Endodermal cell (in vitro differentiated cells): ENCODE measurements around the gene SLC16A12. TPM values are rescaled to one million over a fixed set of nuclear protein-coding genes. Genes with fewer than 3 reads are reported as not detected.

Experiments
- DNase-seq: peaks from one replicate; pipeline ENCODE4 v3.0.0-alpha.2; 2017
- H3K27ac ChIP-seq: 2 replicates; pipeline ENCODE4 v1.5.1; 2013; ENCODE audit warnings: mild to moderate bottlenecking, low read depth, low read length, moderate library complexity
- H3K27me3 ChIP-seq: 2 replicates; pipeline ENCODE4 v1.6.1; 2013; ENCODE audit warnings: mild to moderate bottlenecking, low read length, moderate library complexity; ENCODE audit not compliant: insufficient read depth, control insufficient read depth, poor library complexity, severe bottlenecking
- H3K36me3 ChIP-seq: 2 replicates; pipeline ENCODE4 v1.7.0; 2013; ENCODE audit warnings: mild to moderate bottlenecking, low read length, moderate library complexity; ENCODE audit not compliant: control insufficient read depth, insufficient read depth
- H3K4me1 ChIP-seq: one replicate; pipeline ENCODE4 v1.7.0; 2013; ENCODE audit warnings: low read length; ENCODE audit not compliant: control insufficient read depth, insufficient read depth
- H3K4me3 ChIP-seq: 2 replicates; pipeline ENCODE4 v1.5.1; 2013; ENCODE audit warnings: mild to moderate bottlenecking, low read length, moderate library complexity
- H3K9ac ChIP-seq: 2 replicates; pipeline ENCODE4 v1.6.1; 2013; ENCODE audit warnings: mild to moderate bottlenecking, low read length, moderate library complexity; ENCODE audit not compliant: poor library complexity, severe bottlenecking; ENCODE audit errors: extremely low read depth
- H3K9me3 ChIP-seq: 2 replicates; pipeline ENCODE4 v1.6.1; 2013; ENCODE audit warnings: mild to moderate bottlenecking, low read length, moderate library complexity; ENCODE audit not compliant: control insufficient read depth
- H3K27ac Mint-ChIP-seq: 2 replicates; pipeline ENCODE4 v1.8.0; 2020; ENCODE audit warnings: mixed read lengths
- H3K27me3 Mint-ChIP-seq: 2 replicates; pipeline ENCODE4 v1.8.0; 2021; ENCODE audit warnings: mild to moderate bottlenecking, mixed read lengths; ENCODE audit not compliant: insufficient read depth
- H3K36me3 Mint-ChIP-seq: 2 replicates; pipeline ENCODE4 v1.8.0; 2020; ENCODE audit warnings: low read depth, mixed read lengths
- H3K4me1 Mint-ChIP-seq: 2 replicates; pipeline ENCODE4 v1.8.0; 2020; ENCODE audit warnings: mixed read lengths
- H3K4me3 Mint-ChIP-seq: 2 replicates; pipeline ENCODE4 v1.8.0; 2020; ENCODE audit warnings: mild to moderate bottlenecking, moderate library complexity, mixed read lengths
- H3K9me3 Mint-ChIP-seq: 2 replicates; pipeline ENCODE4 v1.8.0; 2020; ENCODE audit warnings: mild to moderate bottlenecking, mixed read lengths
- WGBS, 2 experiments: methylation state at CpG; one replicate each; pipeline versions ENCODE4 v1.1.5 to v1.1.7; 2013; ENCODE audit warnings: missing lambda C conversion rate in 2 of 2, mixed read lengths in 1 of 2; ENCODE audit not compliant: insufficient coverage in 1 of 2, insufficient read length in 1 of 2; 5-methylcytosine and 5-hydroxymethylcytosine counted together
- total RNA-seq, 2 donors: library from RNA; stranded (reverse); fragmentation: NEBNext Ultra II Directional in 1 of 2; extraction: Animal tissue kit (Norgen Biotek cat#: 25700) in 1 of 2; gene quantifications; 2 replicates in 1 of 2; 3 replicates in 1 of 2; pipeline ENCODE4 v1.2.1, GENCODE V29; 2021
- TF ChIP-seq, protein P1 (sequence below): fragments of 200-600 bp; sonication (generic); conservative IDR thresholded peaks from 2 replicates; pipeline ENCODE4 v1.5.0; 2021; ENCODE audit warnings: antibody characterized with exemption, mild to moderate bottlenecking

The SLC16A12 gene
- total RNA-seq, 2 donors from 2014 or later: 0.33 to 2.3 TPM

DNA sequence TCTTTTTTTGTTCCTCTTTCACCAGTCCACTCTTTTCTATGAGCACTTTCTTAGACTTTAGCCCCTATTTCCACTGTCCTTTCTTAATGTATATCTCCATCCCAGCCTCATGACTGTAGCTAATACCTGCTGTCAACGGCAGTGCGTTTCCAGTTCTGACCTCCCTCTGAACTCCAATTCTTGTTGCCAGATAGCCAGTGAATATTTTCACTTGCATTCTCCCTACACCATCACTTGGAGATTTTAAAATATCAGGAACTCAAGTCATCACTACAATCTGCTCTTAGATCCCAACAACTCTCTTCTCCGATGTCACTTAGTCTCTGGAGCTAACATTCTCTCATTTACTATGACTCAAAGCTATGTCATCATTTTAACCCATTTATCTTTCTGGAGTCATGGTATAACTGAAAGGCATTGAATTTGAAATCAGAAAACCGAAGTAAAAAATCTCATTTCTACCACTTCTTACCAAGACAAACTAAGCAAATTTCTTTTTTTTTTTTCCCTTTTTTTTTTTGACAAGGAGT, 5.1 kb upstream of the SLC16A12 start:
- no peaks in the 10 kb centered on the region for H3K9me3 ChIP-seq
- 96% methylated on average over 4 of the region's 4 CpGs for WGBS, 2 experiments
- peaks cover 30% of the 10 kb centered on the region for H3K27me3 ChIP-seq
- no peak for DNase-seq
- no peak overlapping the region for H3K9ac ChIP-seq
- H3K36me3 Mint-ChIP-seq: no peaks in the 10 kb centered on the region
- H3K4me3 ChIP-seq: no peak overlapping the region
- peaks cover 2% of the 10 kb centered on the region for H3K9me3 Mint-ChIP-seq
- H3K27me3 Mint-ChIP-seq: peaks cover 29% of the 10 kb centered on the region
- TF ChIP-seq, protein P1, sequence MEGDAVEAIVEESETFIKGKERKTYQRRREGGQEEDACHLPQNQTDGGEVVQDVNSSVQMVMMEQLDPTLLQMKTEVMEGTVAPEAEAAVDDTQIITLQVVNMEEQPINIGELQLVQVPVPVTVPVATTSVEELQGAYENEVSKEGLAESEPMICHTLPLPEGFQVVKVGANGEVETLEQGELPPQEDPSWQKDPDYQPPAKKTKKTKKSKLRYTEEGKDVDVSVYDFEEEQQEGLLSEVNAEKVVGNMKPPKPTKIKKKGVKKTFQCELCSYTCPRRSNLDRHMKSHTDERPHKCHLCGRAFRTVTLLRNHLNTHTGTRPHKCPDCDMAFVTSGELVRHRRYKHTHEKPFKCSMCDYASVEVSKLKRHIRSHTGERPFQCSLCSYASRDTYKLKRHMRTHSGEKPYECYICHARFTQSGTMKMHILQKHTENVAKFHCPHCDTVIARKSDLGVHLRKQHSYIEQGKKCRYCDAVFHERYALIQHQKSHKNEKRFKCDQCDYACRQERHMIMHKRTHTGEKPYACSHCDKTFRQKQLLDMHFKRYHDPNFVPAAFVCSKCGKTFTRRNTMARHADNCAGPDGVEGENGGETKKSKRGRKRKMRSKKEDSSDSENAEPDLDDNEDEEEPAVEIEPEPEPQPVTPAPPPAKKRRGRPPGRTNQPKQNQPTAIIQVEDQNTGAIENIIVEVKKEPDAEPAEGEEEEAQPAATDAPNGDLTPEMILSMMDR: no peak
- H3K27ac ChIP-seq: no peak overlapping the region
- no peak overlapping the region for H3K27ac Mint-ChIP-seq
- H3K36me3 ChIP-seq: no peaks in the 10 kb centered on the region
- no peaks in the 10 kb centered on the region for H3K4me1 ChIP-seq
- peaks cover 8% of the 10 kb centered on the region for H3K4me1 Mint-ChIP-seq
- H3K4me3 Mint-ChIP-seq: no peak overlapping the region

- Mint-ChIP-seq H3K9me3 (no peaks in the 10 kb centered on the region), H3K27ac (no peak overlapping the region), H3K27me3 (peaks cover 35% of the 10 kb centered on the region), H3K4me3 (no peak overlapping the region), H3K4me1 (peaks cover 19% of the 10 kb centered on the region), H3K36me3 (no peaks in the 10 kb centered on the region)
- no peak for DNase-seq
- no peaks in the 10 kb centered on the region for H3K4me1 ChIP-seq
- H3K4me3 ChIP-seq: no peak overlapping the region
- peaks cover 58% of the 10 kb centered on the region for H3K27me3 ChIP-seq
- no peak overlapping the region for H3K9ac ChIP-seq
- H3K9me3 ChIP-seq: no peaks in the 10 kb centered on the region
- WGBS, 2 experiments: 67 to 84% methylated on average over 1 of the region's 1 CpG
- TF ChIP-seq, protein P1: no peak
- no peaks in the 10 kb centered on the region for H3K36me3 ChIP-seq
- H3K27ac ChIP-seq: no peak overlapping the region
Observed at GRCh38 chr10:89537364-89537763, 2.0 kb upstream of the SLC16A12 start.

DNA sequence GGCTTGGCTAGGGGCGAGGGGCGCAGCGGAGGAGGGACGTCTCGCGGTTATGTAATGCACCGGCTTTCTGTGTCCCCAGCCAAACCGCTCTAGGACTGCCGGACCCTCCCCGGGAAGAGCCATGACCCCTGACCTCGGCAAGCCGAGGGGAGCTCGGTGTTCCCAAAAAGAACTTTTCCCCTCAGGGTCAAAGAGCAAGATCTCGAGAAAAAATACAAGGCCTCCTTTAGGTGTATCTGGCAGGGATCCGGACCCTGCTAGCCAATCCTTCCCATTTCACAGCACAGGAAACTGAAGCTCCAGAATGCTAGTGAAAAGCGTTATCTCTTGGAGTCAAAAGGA, 590 bp upstream of the SLC16A12 start:
- no peaks in the 10 kb centered on the region for H3K9me3 Mint-ChIP-seq
- Histone ChIP-seq H3K9ac (no peak overlapping the region), H3K36me3 (no peaks in the 10 kb centered on the region), H3K27ac (no peak overlapping the region), H3K4me3 (peak overlapping the region; percentile 76), H3K9me3 (no peaks in the 10 kb centered on the region), H3K4me1 (no peaks in the 10 kb centered on the region), H3K27me3 (peaks cover 62% of the 10 kb centered on the region)
- peaks cover 35% of the 10 kb centered on the region for H3K27me3 Mint-ChIP-seq
- H3K4me1 Mint-ChIP-seq: peaks cover 19% of the 10 kb centered on the region
- WGBS, 2 experiments: 23 to 30% methylated on average over 13 to 16 of the region's 16 CpGs
- DNase-seq: no peak
- H3K4me3 Mint-ChIP-seq: peak overlapping the region; percentile 61
- H3K27ac Mint-ChIP-seq: peak overlapping the region; percentile 34
- no peaks in the 10 kb centered on the region for H3K36me3 Mint-ChIP-seq
- TF ChIP-seq, protein P1: no peak
